H1 (cell line): Measurements from ENCODE around the gene C22orf42. TPM values are rescaled to one million over a fixed set of nuclear protein-coding genes. Genes with fewer than 3 reads are reported as not detected.
A peak's percentile ranks its signal among the peaks of the same experiment; 100 is the strongest.
"Not testable (repeated sequence)": the region's sequence is repeated elsewhere in the genome, so short reads cannot be mapped to it uniquely, and the experiment has no call there.

Experiments used
- CTCF ChIA-PET: fragments of 300-600 bp; sonication (Branson Sonifier 250); formaldehyde crosslinking; loops from one replicate; lab custom pipeline; 2021; ENCODE audit not compliant: partially characterized antibody; lab: Charles Lee
- POLR2A ChIA-PET: fragments of 300-600 bp; sonication (Branson Sonifier 250); formaldehyde crosslinking; loops from one replicate; lab custom pipeline; 2021; ENCODE audit warnings: inconsistent platforms; ENCODE audit not compliant: partially characterized antibody; lab: Charles Lee
- DNase-seq, 2 experiments: peaks; one replicate each; pipeline versions ENCODE4 v3.0.0 to v3.0.0-alpha.2; 2010 to 2022; ENCODE audit warnings: low spot score in 2 of 2, low read depth in 1 of 2, mixed read lengths in 1 of 2
- FAIRE-seq: peaks from 2 replicates; lab custom pipeline; 2011; peaks lifted over from hg19 to GRCh38; lab: Jason Lieb, UNC
- H2AFZ ChIP-seq: 2 replicates; pipeline ENCODE4 v1.8.1; 2012; ENCODE audit warnings: low read length, inconsistent platforms
- H2AK5ac ChIP-seq: 2 replicates; pipeline ENCODE4 v1.6.1; 2013; ENCODE audit warnings: low read depth, low read length
- H2BK120ac ChIP-seq: replicated peaks from 2 replicates; pipeline ENCODE3; 2013; ENCODE audit warnings: low read depth, low read length, inconsistent platforms
- H2BK12ac ChIP-seq: 2 replicates; pipeline ENCODE4 v1.6.1; 2013; ENCODE audit warnings: low read depth, low read length
- H2BK15ac ChIP-seq: 2 replicates; pipeline ENCODE4 v1.6.1; 2013; ENCODE audit warnings: low read length
- H2BK20ac ChIP-seq: 2 replicates; pipeline ENCODE4 v1.6.1; 2013; ENCODE audit warnings: low read length
- H2BK5ac ChIP-seq: 2 replicates; pipeline ENCODE4 v1.6.1; 2013; ENCODE audit warnings: low read depth, low read length
- H3K14ac ChIP-seq: 2 replicates; pipeline ENCODE4 v1.6.1; 2013; ENCODE audit warnings: inconsistent platforms; ENCODE audit not compliant: insufficient read length
- H3K18ac ChIP-seq: 2 replicates; pipeline ENCODE4 v1.6.1; 2013; ENCODE audit warnings: low read length; ENCODE audit errors: extremely low read depth
- H3K23ac ChIP-seq: 2 replicates; pipeline ENCODE4 v1.6.1; 2013; ENCODE audit warnings: inconsistent platforms; ENCODE audit not compliant: insufficient read length
- H3K23me2 ChIP-seq: 2 replicates; pipeline ENCODE4 v1.6.1; 2013; ENCODE audit warnings: low read depth, low read length
- H3K27ac ChIP-seq: 2 replicates; pipeline ENCODE4 v1.6.1; 2011; ENCODE audit warnings: low read depth, low read length, inconsistent platforms
- H3K27me3 ChIP-seq, 4 experiments: replicated peaks in 1 of 4; 1 replicate in 1 of 4; 2 replicates in 3 of 4; pipeline versions ENCODE4 v1.6.1 to v1.8.1; 2011 to 2013; ENCODE audit warnings: low read length in 3 of 4, mild to moderate bottlenecking in 3 of 4, inconsistent platforms in 2 of 4, mixed read lengths in 2 of 4, moderate library complexity in 1 of 4; ENCODE audit not compliant: control insufficient read depth in 3 of 4, insufficient read depth in 3 of 4; ENCODE audit errors: extremely low read depth in 1 of 4
- H3K36me3 ChIP-seq, 4 experiments: 2 replicates each; pipeline versions ENCODE4 v1.6.1 to v1.8.1; 2011 to 2013; ENCODE audit warnings: mild to moderate bottlenecking in 4 of 4, low read length in 3 of 4, moderate library complexity in 2 of 4, control low read depth in 1 of 4, inconsistent platforms in 1 of 4; ENCODE audit not compliant: insufficient read depth in 4 of 4, control insufficient read depth in 2 of 4
- H3K4ac ChIP-seq: replicated peaks from 2 replicates; pipeline ENCODE3; 2013; ENCODE audit warnings: low read length, low read depth, mixed read lengths, inconsistent platforms; ENCODE audit not compliant: insufficient read length
- H3K4me1 ChIP-seq, 4 experiments: replicated peaks in 1 of 4; 1 replicate in 1 of 4; 2 replicates in 3 of 4; pipeline versions ENCODE4 v1.6.1 to v1.8.1; 2011 to 2013; ENCODE audit warnings: low read length in 3 of 4, inconsistent platforms in 2 of 4, mixed read lengths in 1 of 4; ENCODE audit not compliant: insufficient read depth in 4 of 4, control insufficient read depth in 3 of 4
- H3K4me2 ChIP-seq, 2 experiments: 2 replicates each; pipeline versions ENCODE4 v1.6.1 to v1.8.1; 2011 to 2013; ENCODE audit warnings: low read depth in 2 of 2, low read length in 2 of 2, control low read depth in 1 of 2, inconsistent platforms in 1 of 2, mild to moderate bottlenecking in 1 of 2; ENCODE audit not compliant: insufficient read depth in 1 of 2
- H3K4me3 ChIP-seq, 4 experiments: fragments of 200-600, 300-600 bp in 1 of 4; sonication (generic), shearing (Covaris generic), sonication (Bioruptor Twin) in 1 of 4; 2 replicates each; pipeline versions ENCODE4 v1.5.1 to v1.8.1; 2011 to 2016; ENCODE audit warnings: low read length in 4 of 4, low read depth in 3 of 4, control low read depth in 2 of 4, inconsistent platforms in 2 of 4, mild to moderate bottlenecking in 2 of 4, mixed read lengths in 1 of 4, moderate library complexity in 1 of 4; ENCODE audit not compliant: insufficient read depth in 2 of 4; ENCODE audit errors: extremely low read depth in 1 of 4
- H3K56ac ChIP-seq: replicated peaks from 2 replicates; pipeline ENCODE3; 2013; ENCODE audit warnings: low read depth, mild to moderate bottlenecking, mixed read lengths, low read length, inconsistent platforms; ENCODE audit not compliant: insufficient read length
- H3K79me1 ChIP-seq: 2 replicates; pipeline ENCODE4 v1.6.1; 2013; ENCODE audit warnings: low read depth, low read length, control low read depth
- H3K79me2 ChIP-seq, 2 experiments: 2 replicates each; pipeline versions ENCODE4 v1.6.1 to v1.8.1; 2012 to 2013; ENCODE audit warnings: low read length in 2 of 2, mild to moderate bottlenecking in 2 of 2, inconsistent platforms in 1 of 2; ENCODE audit not compliant: insufficient read depth in 2 of 2, control insufficient read depth in 1 of 2
- H3K9ac ChIP-seq, 4 experiments: replicated peaks in 1 of 4; 1 replicate in 1 of 4; 2 replicates in 3 of 4; pipeline versions ENCODE4 v1.6.1 to v1.8.1; 2011 to 2013; ENCODE audit warnings: low read depth in 3 of 4, low read length in 3 of 4, control low read depth in 2 of 4, mild to moderate bottlenecking in 2 of 4, moderate library complexity in 2 of 4, inconsistent platforms in 1 of 4; ENCODE audit errors: extremely low read depth in 1 of 4
- H3K9me3 ChIP-seq, 2 experiments: 2 replicates each; pipeline versions ENCODE4 v1.6.1 to v1.8.1; 2012 to 2013; ENCODE audit warnings: mild to moderate bottlenecking in 2 of 2, moderate library complexity in 2 of 2, control low read depth in 1 of 2, inconsistent platforms in 1 of 2, low read depth in 1 of 2, low read length in 1 of 2, mixed read lengths in 1 of 2; ENCODE audit not compliant: insufficient read depth in 2 of 2
- H4K20me1 ChIP-seq, 2 experiments: replicated peaks in 1 of 2; 2 replicates each; pipeline versions ENCODE3 to v1.8.1; 2011 to 2013; ENCODE audit warnings: inconsistent platforms in 2 of 2, low read length in 2 of 2, mild to moderate bottlenecking in 1 of 2; ENCODE audit not compliant: insufficient read depth in 2 of 2, control insufficient read depth in 1 of 2
- H4K5ac ChIP-seq: 2 replicates; pipeline ENCODE4 v1.6.1; 2013; ENCODE audit warnings: low read length, low read depth, mixed read lengths, inconsistent platforms; ENCODE audit not compliant: insufficient read length
- H4K8ac ChIP-seq: 2 replicates; pipeline ENCODE4 v1.8.0; 2013; ENCODE audit warnings: mild to moderate bottlenecking, moderate library complexity, low read length, inconsistent platforms; ENCODE audit not compliant: insufficient read depth; ENCODE audit errors: extremely low read depth
- H4K91ac ChIP-seq: replicated peaks from 2 replicates; pipeline ENCODE3; 2013; ENCODE audit warnings: low read length, mixed read lengths, inconsistent platforms; ENCODE audit not compliant: insufficient read length
- WGBS, 2 experiments: shearing (Covaris generic) in 1 of 2; methylation state at CpG; one replicate each; pipeline versions ENCODE4 v1.1.6 to v1.1.7; 2013 to 2015; ENCODE audit warnings: low lambda C conversion rate in 2 of 2, mixed read lengths in 2 of 2, inconsistent platforms in 1 of 2, low coverage in 1 of 2, missing lambda C conversion rate in 1 of 2; ENCODE audit not compliant: insufficient replicate concordance in 2 of 2, insufficient coverage in 1 of 2, insufficient read length in 1 of 2; ENCODE audit errors: extremely low coverage in 1 of 2, missing lambda C conversion rate in 1 of 2; 5-methylcytosine and 5-hydroxymethylcytosine counted together
- polyA plus RNA-seq, 7 experiments: library from polyadenylated mRNA; depleted of rRNA in 3 of 7; stranded (reverse) in 5 of 7; unstranded in 2 of 7; fragments of >200 nt in 5 of 7; fragments of 200-250 nt in 2 of 7; gene quantifications; 1 replicate in 5 of 7; 2 replicates in 1 of 7; 4 replicates in 1 of 7; pipeline versions ENCODE4 v1.2.1 to v1.2.3, GENCODE V29; 2011 to 2013; ENCODE audit warnings: missing spikeins in 2 of 7, mixed read lengths in 2 of 7
- total RNA-seq: library from RNA; stranded (reverse); fragmentation: NEBNext Ultra II Directional; extraction: Animal tissue kit (Norgen Biotek cat#: 25700); gene quantifications from 2 replicates; pipeline ENCODE4 v1.2.1, GENCODE V29; 2021

C22orf42 gene
- total and polyA plus RNA-seq, 2 of the 8 experiments (the other 6 are each of a cell fraction or from before 2014, with no cell fraction given): 0.50 TPM; not detected in 1

- H4K20me1 ChIP-seq, H3K4me2 ChIP-seq, H2AFZ ChIP-seq, FAIRE-seq, H3K14ac ChIP-seq, H3K36me3 ChIP-seq, H2BK20ac ChIP-seq, H3K79me1 ChIP-seq, H3K79me2 ChIP-seq, H3K23me2 ChIP-seq, H4K5ac ChIP-seq, H2BK5ac ChIP-seq, H3K4ac ChIP-seq, H2AK5ac ChIP-seq, H3K9ac ChIP-seq, H3K18ac ChIP-seq, H4K8ac ChIP-seq, CTCF ChIA-PET, H3K27ac ChIP-seq, H3K4me3 ChIP-seq, H3K9me3 ChIP-seq, H4K91ac ChIP-seq, H3K56ac ChIP-seq, H3K4me1 ChIP-seq, H2BK12ac ChIP-seq, POLR2A ChIA-PET, H2BK120ac ChIP-seq, H3K23ac ChIP-seq, H2BK15ac ChIP-seq: not testable (repeated sequence)
- H3K27me3 ChIP-seq: peaks cover 1 to 15% (median 9%) of the 10 kb centered on the region in 4 experiments
- WGBS, 2 experiments: 88% methylated on average over 5 of the region's 5 CpGs; no CpG with 5 or more reads in 1 of the 2 experiments
- DNase-seq: peak in 1 of 2 experiments; percentile 20
These were observed 38.6 kb upstream of the C22orf42 start for GRCh38 chr22:32197553-32198226.

GRCh38 chr22:32195900-32196299 is 36.8 kb upstream of the C22orf42 start:
- H2BK20ac ChIP-seq, H3K14ac ChIP-seq, H3K9me3 ChIP-seq, H3K56ac ChIP-seq, H4K20me1 ChIP-seq, H3K27me3 ChIP-seq, H3K27ac ChIP-seq, DNase-seq, H3K36me3 ChIP-seq, H3K9ac ChIP-seq, H3K23me2 ChIP-seq, H2BK15ac ChIP-seq, H4K91ac ChIP-seq, H3K18ac ChIP-seq, CTCF ChIA-PET, H2BK5ac ChIP-seq, H3K4me2 ChIP-seq, H3K4me3 ChIP-seq, H4K5ac ChIP-seq, H2AFZ ChIP-seq, H2AK5ac ChIP-seq, H3K4me1 ChIP-seq, POLR2A ChIA-PET, H3K79me2 ChIP-seq, H3K23ac ChIP-seq, H3K4ac ChIP-seq, H2BK12ac ChIP-seq, H2BK120ac ChIP-seq, H3K79me1 ChIP-seq, H4K8ac ChIP-seq: not testable (repeated sequence)
- WGBS, 2 experiments: 96% methylated on average over 3 of the region's 3 CpGs; no CpG with 5 or more reads in 1 of the 2 experiments
- FAIRE-seq: peak; percentile 50
